Natural killer cell (primary cell): Measurements from ENCODE around the gene FRAT2. TPM values are rescaled to one million over a fixed set of nuclear protein-coding genes. Genes with fewer than 3 reads are reported as not detected.

Experiments used
- ATAC-seq, 3 donors: fragments of 150-1000 bp in 2 of 3; fragments of 200-7000 bp in 1 of 3; cut with Tn5 transposase; 1 replicate in 1 of 3; 2 replicates in 2 of 3; pipeline ENCODE4 v1.10.0; 2021; ENCODE audit warnings: mild to moderate bottlenecking in 2 of 3, moderate library complexity in 2 of 3
- DNase-seq, 2 donors: peaks; one replicate each; pipeline versions ENCODE4 v3.0.0 to v3.0.0-alpha.2; 2013 to 2021; ENCODE audit warnings: mixed read lengths in 1 of 2
- H3K27ac ChIP-seq: one replicate; pipeline ENCODE4 v1.5.1; 2013; ENCODE audit warnings: mild to moderate bottlenecking, low read length
- H3K27me3 ChIP-seq: one replicate; pipeline ENCODE4 v1.6.1; 2013; ENCODE audit warnings: low read length; ENCODE audit not compliant: control insufficient read depth, insufficient read depth
- H3K36me3 ChIP-seq: one replicate; pipeline ENCODE4 v1.6.1; 2013; ENCODE audit warnings: low read length; ENCODE audit not compliant: control insufficient read depth, insufficient read depth
- H3K4me1 ChIP-seq: one replicate; pipeline ENCODE4 v1.6.1; 2013; ENCODE audit warnings: low read length; ENCODE audit not compliant: control insufficient read depth, insufficient read depth
- H3K4me3 ChIP-seq: one replicate; pipeline ENCODE4 v1.5.1; 2013; ENCODE audit warnings: low read length
- H3K9me3 ChIP-seq: one replicate; pipeline ENCODE4 v1.6.1; 2013; ENCODE audit warnings: low read length; ENCODE audit not compliant: control insufficient read depth, insufficient read depth
- H3K27ac Mint-ChIP-seq, 2 donors: one replicate each; pipeline ENCODE4 v1.8.0; 2022; ENCODE audit warnings: mild to moderate bottlenecking in 2 of 2, mixed read lengths in 2 of 2, moderate library complexity in 1 of 2
- H3K27me3 Mint-ChIP-seq, 2 donors: one replicate each; pipeline ENCODE4 v1.8.0; 2022; ENCODE audit warnings: low read depth in 2 of 2, mixed read lengths in 2 of 2
- H3K36me3 Mint-ChIP-seq: one replicate; pipeline ENCODE4 v1.8.0; 2022; ENCODE audit warnings: mixed read lengths
- H3K4me1 Mint-ChIP-seq, 2 donors: one replicate each; pipeline ENCODE4 v1.8.0; 2022; ENCODE audit warnings: mixed read lengths in 2 of 2
- H3K4me3 Mint-ChIP-seq: one replicate; pipeline ENCODE4 v1.8.0; 2022; ENCODE audit warnings: mild to moderate bottlenecking, moderate library complexity, mixed read lengths
- H3K9me3 Mint-ChIP-seq, 2 donors: one replicate each; pipeline ENCODE4 v1.8.0; 2022; ENCODE audit warnings: mixed read lengths in 2 of 2
- CTCF ChIP-seq: fragments of 200-600 bp; IDR thresholded peaks from one replicate; pipeline ENCODE4 v1.8.0; 2022; ENCODE audit warnings: antibody characterized with exemption
- WGBS: methylation state at CpG from one replicate; pipeline ENCODE4 v1.1.7; 2013; ENCODE audit warnings: missing lambda C conversion rate; ENCODE audit not compliant: insufficient coverage; 5-methylcytosine and 5-hydroxymethylcytosine counted together
- intact Hi-C: fragments of 100-400 bp; cut with micrococcal nuclease; formaldehyde crosslinking; loops from one replicate; pipeline ENCODE4 v1.14.2; 2022
- total RNA-seq, 4 donors: library from RNA; stranded (reverse); fragments of 120-200 nt in 1 of 4; gene quantifications; one replicate each; pipeline versions ENCODE4 v1.2.3 to v1.2.4, GENCODE V29; 2013 to 2022

The FRAT2 gene
- total RNA-seq, 3 donors from 2014 or later (not counting 1 experiment from before 2014, with no cell fraction given), result 18.7 to 23.4 (median 22.2) TPM

DNA sequence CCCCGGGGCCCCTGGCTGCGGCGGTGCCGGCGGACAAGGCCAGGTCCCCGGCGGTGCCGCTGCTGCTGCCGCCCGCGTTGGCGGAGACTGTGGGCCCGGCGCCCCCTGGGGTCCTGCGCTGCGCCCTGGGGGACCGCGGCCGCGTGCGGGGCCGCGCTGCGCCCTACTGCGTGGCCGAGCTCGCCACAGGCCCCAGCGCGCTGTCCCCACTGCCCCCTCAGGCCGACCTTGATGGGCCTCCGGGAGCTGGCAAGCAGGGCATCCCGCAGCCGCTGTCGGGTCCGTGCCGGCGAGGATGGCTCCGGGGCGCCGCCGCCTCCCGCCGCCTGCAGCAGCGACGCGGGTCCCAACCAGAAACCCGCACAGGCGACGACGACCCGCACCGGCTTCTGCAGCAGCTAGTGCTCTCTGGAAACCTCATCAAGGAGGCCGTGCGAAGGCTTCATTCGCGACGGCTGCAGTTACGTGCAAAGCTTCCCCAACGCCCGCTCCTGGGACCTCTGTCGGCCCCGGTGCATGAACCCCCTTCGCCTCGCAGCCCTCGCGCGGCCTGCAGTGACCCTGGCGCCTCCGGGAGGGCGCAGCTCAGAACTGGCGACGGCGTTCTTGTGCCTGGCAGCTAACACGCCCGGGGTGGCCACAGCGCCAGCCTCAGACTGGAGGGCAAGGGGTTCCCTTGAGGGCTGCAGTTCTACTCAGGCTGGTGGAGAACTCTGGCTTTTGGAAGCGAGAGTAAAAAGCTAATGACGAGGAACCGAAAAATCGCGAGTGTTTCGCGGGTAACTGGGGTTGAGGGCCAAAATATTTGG, 14.7 kb downstream of the FRAT2 start:
- TF ChIP-seq CTCF, result no peak
- Histone ChIP-seq H3K4me1 (peaks cover 33% of the 10 kb centered on the region), H3K27me3 (no peaks in the 10 kb centered on the region), H3K27ac (peak overlapping the region; percentile 60), H3K36me3 (no peaks in the 10 kb centered on the region), H3K4me3 (peak overlapping the region; percentile 59), H3K9me3 (no peaks in the 10 kb centered on the region)
- Mint-ChIP-seq H3K36me3 (no peaks in the 10 kb centered on the region), H3K27me3 (no peaks in the 10 kb centered on the region), H3K4me1 (peaks cover 33% of the 10 kb centered on the region in 2 donors), H3K27ac (peak overlapping the region; percentile 88 to 92), H3K4me3 (peak overlapping the region; percentile 93), H3K9me3 (no peaks in the 10 kb centered on the region)
- peak; percentile 64 to 83 for DNase-seq
- under 1% methylated on average over 83 of the region's 83 CpGs for WGBS
- intact Hi-C loops, result loop anchor here (1.0 to 2.0 kb wide), 3 partner anchors 12 to 321 kb away; partner anchors contain the start of genes ARHGAP19 and PI4K2A
- ATAC-seq, result peak; percentile 45 to 57 (median 53)

GRCh38 chr10:97318772-97319651, 15.5 kb downstream of the FRAT2 start, which contains the start of gene FRAT1:
Gene FRAT1 (plus strand): TSS chr10:97319271. CDS start chr10:97319454, 183 bp downstream.
- no peaks in the 10 kb centered on the region for H3K9me3 ChIP-seq
- H3K4me1 ChIP-seq, result peaks cover 33% of the 10 kb centered on the region
- Mint-ChIP-seq H3K4me1 (peaks cover 33% of the 10 kb centered on the region in 2 donors), H3K36me3 (no peaks in the 10 kb centered on the region), H3K27me3 (no peaks in the 10 kb centered on the region), H3K27ac (peak within 1 kb of the TSS; percentile 92 to 99), H3K9me3 (no peaks in the 10 kb centered on the region), H3K4me3 (peak within 1 kb of the TSS; percentile 98)
- no peaks in the 10 kb centered on the region for H3K36me3 ChIP-seq
- H3K27me3 ChIP-seq, result no peaks in the 10 kb centered on the region
- TF ChIP-seq CTCF, result no peak
- intact Hi-C loops, result loop anchor here (2.0 kb wide), 1 partner anchor 322 kb away; the partner anchor contains the start of gene PI4K2A
- WGBS, result under 1% methylated on average over 78 of the region's 79 CpGs
- ATAC-seq (peak; percentile 77 to 89 (median 79)), DNase-seq (peak; percentile 93 to 95)
- H3K4me3 ChIP-seq, result peak within 1 kb of the TSS; percentile 64
- H3K27ac ChIP-seq, result peak within 1 kb of the TSS; percentile 100

GRCh38 chr10:97314671-97315070, 19.9 kb downstream of the FRAT2 start:
- Mint-ChIP-seq H3K27ac (no peak overlapping the region), H3K4me3 (no peak overlapping the region), H3K4me1 (peaks cover 6 to 12% of the 10 kb centered on the region in 2 donors), H3K27me3 (no peaks in the 10 kb centered on the region), H3K9me3 (no peaks in the 10 kb centered on the region), H3K36me3 (no peaks in the 10 kb centered on the region)
- H3K4me3 ChIP-seq, result no peak overlapping the region
- no peak for TF ChIP-seq CTCF
- no peaks in the 10 kb centered on the region for H3K9me3 ChIP-seq
- no peak for DNase-seq
- H3K4me1 ChIP-seq, result peaks cover 9% of the 10 kb centered on the region
- no peak overlapping the region for H3K27ac ChIP-seq
- intact Hi-C loops, result no loop called here
- H3K36me3 ChIP-seq, result no peaks in the 10 kb centered on the region
- no peak for ATAC-seq
- 80% methylated on average over 3 of the region's 4 CpGs for WGBS
- H3K27me3 ChIP-seq, result no peaks in the 10 kb centered on the region
